Measurements from ENCODE around the gene SUFU.

The SUFU gene

GRCh38 chr10:102653060-102653459 lies 149.3 kb downstream of the SUFU start:
- peak overlapping the region; percentile 43; the same call in 1 of the 2 replicates for H3K4me3 ChIP-seq (ENCODE audit: low read length)
- H3K4me1 ChIP-seq (ENCODE audit: low read length), result peaks cover 52% of the 10 kb centered on the region
- peak overlapping the region; percentile 96 for H3K27ac ChIP-seq (ENCODE audit: low read length)

GRCh38 chr10:102654566-102654965 lies 150.8 kb downstream of the SUFU start:
- Histone ChIP-seq H4K20me1 (ENCODE audit: insufficient read depth, low read length) (peaks cover 13% of the 10 kb centered on the region; the same call in 1 of the 2 replicates), H3K4me2 (ENCODE audit: low read length) (no peak overlapping the region), H3K4me3 (ENCODE audit: low read length) (no peak overlapping the region), H3K27ac (ENCODE audit: low read length) (no peak overlapping the region), H3K36me3 (replicated peaks; ENCODE audit: low read depth, low read length) (peaks cover 9% of the 10 kb centered on the region), H3K27me3 (ENCODE audit: low read depth, low read length) (no peaks in the 10 kb centered on the region), H2AFZ (ENCODE audit: low read depth, low read length) (no peak overlapping the region), H3K9me3 (ENCODE audit: insufficient read depth, low read length) (no peaks in the 10 kb centered on the region), H3K9ac (ENCODE audit: low read length) (no peak overlapping the region), H3K79me2 (ENCODE audit: low read length) (peaks cover 31% of the 10 kb centered on the region), H3K4me1 (ENCODE audit: low read length) (peaks cover 40% of the 10 kb centered on the region)
- no peak for TF ChIP-seq EZH2phosphoT487 (IDR thresholded peaks at IDR 0.05; ENCODE audit: low read depth)
- no peak for TF ChIP-seq CTCF (IDR thresholded peaks at IDR 0.05; ENCODE audit: low read depth, low read length)

More at GRCh38 chr10:102653060-102653459, 149.3 kb downstream of the SUFU start:
- Histone ChIP-seq H4K20me1 (ENCODE audit: insufficient read depth, low read length) (peaks cover 28% of the 10 kb centered on the region), H3K9ac (ENCODE audit: low read length) (no peak overlapping the region), H3K9me3 (ENCODE audit: insufficient read depth, low read length) (no peaks in the 10 kb centered on the region), H2AFZ (ENCODE audit: low read depth, low read length) (no peak overlapping the region), H3K4me2 (ENCODE audit: low read length) (peak overlapping the region; percentile 86), H3K79me2 (ENCODE audit: low read length) (peaks cover 46% of the 10 kb centered on the region), H3K36me3 (replicated peaks; ENCODE audit: low read depth, low read length) (peaks cover 9% of the 10 kb centered on the region), H3K27me3 (ENCODE audit: low read depth, low read length) (no peaks in the 10 kb centered on the region)
- TF ChIP-seq CTCF (IDR thresholded peaks at IDR 0.05; ENCODE audit: low read depth, low read length), result no peak
- no peak for TF ChIP-seq EZH2phosphoT487 (IDR thresholded peaks at IDR 0.05; ENCODE audit: low read depth)

- H3K9me3 ChIP-seq (ENCODE audit: insufficient read depth, low read length), result no peaks in the 10 kb centered on the region
- 0 out of 2 replicates have a peak, but pooled peaks cover 11% of the 10 kb centered on the region for H4K20me1 ChIP-seq (ENCODE audit: insufficient read depth, low read length)
- H3K79me2 ChIP-seq (ENCODE audit: low read length), result peaks cover 27% of the 10 kb centered on the region
- peaks cover 36% of the 10 kb centered on the region for H3K4me1 ChIP-seq (ENCODE audit: low read length)
- no peak overlapping the region for H3K4me3 ChIP-seq (ENCODE audit: low read length)
- no peak overlapping the region for H2AFZ ChIP-seq (ENCODE audit: low read depth, low read length)
- TF ChIP-seq CTCF (IDR thresholded peaks at IDR 0.05; ENCODE audit: low read depth, low read length) (no peak), EZH2phosphoT487 (IDR thresholded peaks at IDR 0.05; ENCODE audit: low read depth) (no peak)
- H3K9ac ChIP-seq (ENCODE audit: low read length), result no peak overlapping the region
- H3K27ac ChIP-seq (ENCODE audit: low read length), result no peak overlapping the region
- peaks cover 9% of the 10 kb centered on the region for H3K36me3 ChIP-seq (replicated peaks; ENCODE audit: low read depth, low read length)
- H3K4me2 ChIP-seq (ENCODE audit: low read length), result no peak overlapping the region
- no peaks in the 10 kb centered on the region for H3K27me3 ChIP-seq (ENCODE audit: low read depth, low read length)
Measured at GRCh38 chr10:102654969-102655368, 151.2 kb downstream of the SUFU start.

GRCh38 chr10:102656026-102656425 lies 152.3 kb downstream of the SUFU start:
- peaks cover 9% of the 10 kb centered on the region for H3K36me3 ChIP-seq (replicated peaks; ENCODE audit: low read depth, low read length)
- TF ChIP-seq CTCF (IDR thresholded peaks at IDR 0.05; ENCODE audit: low read depth, low read length) (no peak), EZH2phosphoT487 (IDR thresholded peaks at IDR 0.05; ENCODE audit: low read depth) (no peak)
- no peaks in the 10 kb centered on the region for H3K9me3 ChIP-seq (ENCODE audit: insufficient read depth, low read length)
- no peak overlapping the region for H3K4me3 ChIP-seq (ENCODE audit: low read length)
- peaks cover 35% of the 10 kb centered on the region for H3K4me1 ChIP-seq (ENCODE audit: low read length)
- H3K79me2 ChIP-seq (ENCODE audit: low read length), result peaks cover 16% of the 10 kb centered on the region
- 0 out of 2 replicates have a peak, but pooled peaks cover 11% of the 10 kb centered on the region for H4K20me1 ChIP-seq (ENCODE audit: insufficient read depth, low read length)
- no peak overlapping the region for H3K9ac ChIP-seq (ENCODE audit: low read length)
- no peak overlapping the region for H3K27ac ChIP-seq (ENCODE audit: low read length)
- no peaks in the 10 kb centered on the region for H3K27me3 ChIP-seq (ENCODE audit: low read depth, low read length)
- no peak overlapping the region for H2AFZ ChIP-seq (ENCODE audit: low read depth, low read length)
- H3K4me2 ChIP-seq (ENCODE audit: low read length), result no peak overlapping the region
